Measurements from ENCODE around the gene SSNA1.

GRCh38 chr9:137204731-137205125 is 16.3 kb downstream of the SSNA1 start:
- TF ChIP-seq, protein P1, sequence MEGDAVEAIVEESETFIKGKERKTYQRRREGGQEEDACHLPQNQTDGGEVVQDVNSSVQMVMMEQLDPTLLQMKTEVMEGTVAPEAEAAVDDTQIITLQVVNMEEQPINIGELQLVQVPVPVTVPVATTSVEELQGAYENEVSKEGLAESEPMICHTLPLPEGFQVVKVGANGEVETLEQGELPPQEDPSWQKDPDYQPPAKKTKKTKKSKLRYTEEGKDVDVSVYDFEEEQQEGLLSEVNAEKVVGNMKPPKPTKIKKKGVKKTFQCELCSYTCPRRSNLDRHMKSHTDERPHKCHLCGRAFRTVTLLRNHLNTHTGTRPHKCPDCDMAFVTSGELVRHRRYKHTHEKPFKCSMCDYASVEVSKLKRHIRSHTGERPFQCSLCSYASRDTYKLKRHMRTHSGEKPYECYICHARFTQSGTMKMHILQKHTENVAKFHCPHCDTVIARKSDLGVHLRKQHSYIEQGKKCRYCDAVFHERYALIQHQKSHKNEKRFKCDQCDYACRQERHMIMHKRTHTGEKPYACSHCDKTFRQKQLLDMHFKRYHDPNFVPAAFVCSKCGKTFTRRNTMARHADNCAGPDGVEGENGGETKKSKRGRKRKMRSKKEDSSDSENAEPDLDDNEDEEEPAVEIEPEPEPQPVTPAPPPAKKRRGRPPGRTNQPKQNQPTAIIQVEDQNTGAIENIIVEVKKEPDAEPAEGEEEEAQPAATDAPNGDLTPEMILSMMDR (IDR thresholded peaks at IDR 0.05; ENCODE audit: poor library complexity) = no peak
- no peak for TF ChIP-seq EZH2 (IDR thresholded peaks at IDR 0.05; ENCODE audit: borderline replicate concordance)
- no peak for TF ChIP-seq EZH2phosphoT487 (IDR thresholded peaks at IDR 0.05; ENCODE audit: low read depth, severe bottlenecking, unreplicated experiment)

Data from hepatocyte (in vitro differentiated cells).